Fibroblast of lung (primary cell): ENCODE data around the gene NT5C1A.

Experiments
- EZH2 ChIP-seq: IDR thresholded peaks from 2 replicates; pipeline ENCODE4 v1.5.1; 2012; ENCODE audit warnings: low read length, control low read depth, mild to moderate bottlenecking; ENCODE audit errors: missing control alignments
- TF ChIP-seq, protein P1 (sequence below), 2 donors: IDR thresholded peaks in 1 of 2; conservative IDR thresholded peaks in 1 of 2; 1 replicate in 1 of 2; 2 replicates in 1 of 2; pipeline ENCODE4 v1.5.1; 2011 to 2012; ENCODE audit warnings: low read length in 2 of 2, control low read depth in 1 of 2, inconsistent platforms in 1 of 2, low read depth in 1 of 2, mild to moderate bottlenecking in 1 of 2

DNA sequence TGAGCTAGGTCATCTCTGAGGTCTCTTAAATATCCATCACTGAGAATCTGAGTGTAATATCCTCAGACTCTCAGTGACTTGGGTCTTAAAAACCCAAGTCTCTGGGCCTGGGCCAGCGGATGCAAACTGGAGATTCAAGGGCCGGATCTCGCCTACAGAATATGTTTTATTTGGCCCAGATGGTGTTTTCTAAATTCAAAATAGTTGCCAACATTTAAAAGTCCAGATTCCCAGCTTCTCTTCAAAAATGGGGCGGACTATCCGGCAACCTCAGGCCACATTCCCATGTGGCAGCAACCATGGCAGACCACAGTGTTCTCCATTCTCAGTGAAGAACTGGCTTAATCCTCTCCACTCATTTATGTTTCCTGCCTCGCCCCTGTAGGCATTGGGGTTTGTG lies 19.8 kb downstream of the NT5C1A start:
- TF ChIP-seq EZH2 = no peak
- TF ChIP-seq, protein P1, sequence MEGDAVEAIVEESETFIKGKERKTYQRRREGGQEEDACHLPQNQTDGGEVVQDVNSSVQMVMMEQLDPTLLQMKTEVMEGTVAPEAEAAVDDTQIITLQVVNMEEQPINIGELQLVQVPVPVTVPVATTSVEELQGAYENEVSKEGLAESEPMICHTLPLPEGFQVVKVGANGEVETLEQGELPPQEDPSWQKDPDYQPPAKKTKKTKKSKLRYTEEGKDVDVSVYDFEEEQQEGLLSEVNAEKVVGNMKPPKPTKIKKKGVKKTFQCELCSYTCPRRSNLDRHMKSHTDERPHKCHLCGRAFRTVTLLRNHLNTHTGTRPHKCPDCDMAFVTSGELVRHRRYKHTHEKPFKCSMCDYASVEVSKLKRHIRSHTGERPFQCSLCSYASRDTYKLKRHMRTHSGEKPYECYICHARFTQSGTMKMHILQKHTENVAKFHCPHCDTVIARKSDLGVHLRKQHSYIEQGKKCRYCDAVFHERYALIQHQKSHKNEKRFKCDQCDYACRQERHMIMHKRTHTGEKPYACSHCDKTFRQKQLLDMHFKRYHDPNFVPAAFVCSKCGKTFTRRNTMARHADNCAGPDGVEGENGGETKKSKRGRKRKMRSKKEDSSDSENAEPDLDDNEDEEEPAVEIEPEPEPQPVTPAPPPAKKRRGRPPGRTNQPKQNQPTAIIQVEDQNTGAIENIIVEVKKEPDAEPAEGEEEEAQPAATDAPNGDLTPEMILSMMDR (conservative IDR thresholded peaks at IDR 0.05 in 1 of 2, IDR thresholded peaks at IDR 0.05 in 1 of 2; ENCODE audit: low read depth in 1 of 2, low read length in 2 of 2) = no peak
